ENCODE measurements around the gene GRPEL1. TPM values are rescaled to one million over a fixed set of nuclear protein-coding genes. Genes with fewer than 3 reads are reported as not detected.

Gene GRPEL1
- total and polyA plus RNA-seq, 2 of the 8 experiments (the other 6 are each of a cell fraction or from before 2014, with no cell fraction given), result 13.5 to 39.9 TPM

DNA sequence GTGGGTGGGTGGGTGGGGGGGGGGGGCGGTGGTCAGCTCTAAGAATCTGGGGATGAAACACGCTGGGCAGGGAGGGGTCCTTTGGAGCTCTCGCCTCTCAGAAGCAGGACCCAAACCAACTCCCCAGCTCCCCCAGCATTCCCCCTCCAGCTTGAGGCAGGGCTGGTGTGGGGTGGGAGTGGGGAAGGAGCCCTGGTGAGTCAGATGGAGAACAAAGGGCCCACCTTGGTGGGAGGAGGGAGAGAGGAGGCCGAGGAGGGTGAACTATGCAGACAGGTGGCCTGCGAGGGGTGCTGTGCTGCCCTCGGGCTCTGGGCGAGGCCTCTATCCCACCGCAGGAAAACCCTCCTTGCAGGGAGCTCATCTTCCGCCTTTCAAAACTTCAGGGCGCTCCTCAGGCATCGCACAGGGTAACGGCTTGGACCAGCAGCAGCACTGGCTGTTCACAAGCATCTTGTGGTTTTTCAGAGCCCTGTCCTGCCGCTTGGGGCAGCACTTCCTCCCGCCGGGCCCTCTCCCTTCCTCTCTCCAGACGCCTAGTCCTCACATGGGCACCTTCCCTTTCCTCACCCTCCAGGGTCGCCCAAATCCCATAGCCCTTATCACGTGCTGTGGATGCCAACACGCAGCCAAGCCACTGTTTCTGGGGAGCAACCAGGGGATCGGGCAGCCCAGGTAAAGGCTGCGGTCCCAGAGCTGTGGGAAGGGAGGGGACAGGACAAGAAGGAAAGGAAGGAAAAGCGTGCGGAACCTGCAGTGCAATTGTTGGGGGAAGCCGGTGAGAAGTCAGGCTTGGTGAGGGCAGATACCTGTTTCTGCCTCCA, 34.0 kb upstream of the GRPEL1 start (continued):
- TF ChIP-seq, protein P1, sequence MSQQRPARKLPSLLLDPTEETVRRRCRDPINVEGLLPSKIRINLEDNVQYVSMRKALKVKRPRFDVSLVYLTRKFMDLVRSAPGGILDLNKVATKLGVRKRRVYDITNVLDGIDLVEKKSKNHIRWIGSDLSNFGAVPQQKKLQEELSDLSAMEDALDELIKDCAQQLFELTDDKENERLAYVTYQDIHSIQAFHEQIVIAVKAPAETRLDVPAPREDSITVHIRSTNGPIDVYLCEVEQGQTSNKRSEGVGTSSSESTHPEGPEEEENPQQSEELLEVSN (IDR thresholded peaks at IDR 0.05), result no peak
- TF ChIP-seq POLR2A (IDR thresholded peaks at IDR 0.05; ENCODE audit: control extremely low read depth in 1 of 2, low read depth in 2 of 2, low read length in 2 of 2), result no peak
- no peak for TF ChIP-seq TCF12 (IDR thresholded peaks at IDR 0.05; ENCODE audit: low read depth, low read length)
- no peak for TF ChIP-seq NANOG (IDR thresholded peaks at IDR 0.05; ENCODE audit: insufficient read depth, low read depth, low read length, poor library complexity, severe bottlenecking)
- TF ChIP-seq CHD2 (IDR thresholded peaks at IDR 0.05; ENCODE audit: low read length), result no peak
- TF ChIP-seq SIX5 (IDR thresholded peaks at IDR 0.05; ENCODE audit: low read depth, low read length), result no peak
- TF ChIP-seq CREB1 (IDR thresholded peaks at IDR 0.05), result no peak
- no peak for TF ChIP-seq KDM4A (IDR thresholded peaks at IDR 0.05; ENCODE audit: low read depth, low read length, severe bottlenecking)
- no peak for TF ChIP-seq EZH2 (IDR thresholded peaks at IDR 0.05; ENCODE audit: low read depth, low read length, severe bottlenecking)
- no peak for TF ChIP-seq HDAC6 (IDR thresholded peaks at IDR 0.05; ENCODE audit: low read depth, low read length)
- no peak for TF ChIP-seq HDAC2 (IDR thresholded peaks at IDR 0.05; ENCODE audit: borderline replicate concordance in 1 of 2, low read depth in 2 of 2, low read length in 2 of 2)
- TF ChIP-seq, protein P2, sequence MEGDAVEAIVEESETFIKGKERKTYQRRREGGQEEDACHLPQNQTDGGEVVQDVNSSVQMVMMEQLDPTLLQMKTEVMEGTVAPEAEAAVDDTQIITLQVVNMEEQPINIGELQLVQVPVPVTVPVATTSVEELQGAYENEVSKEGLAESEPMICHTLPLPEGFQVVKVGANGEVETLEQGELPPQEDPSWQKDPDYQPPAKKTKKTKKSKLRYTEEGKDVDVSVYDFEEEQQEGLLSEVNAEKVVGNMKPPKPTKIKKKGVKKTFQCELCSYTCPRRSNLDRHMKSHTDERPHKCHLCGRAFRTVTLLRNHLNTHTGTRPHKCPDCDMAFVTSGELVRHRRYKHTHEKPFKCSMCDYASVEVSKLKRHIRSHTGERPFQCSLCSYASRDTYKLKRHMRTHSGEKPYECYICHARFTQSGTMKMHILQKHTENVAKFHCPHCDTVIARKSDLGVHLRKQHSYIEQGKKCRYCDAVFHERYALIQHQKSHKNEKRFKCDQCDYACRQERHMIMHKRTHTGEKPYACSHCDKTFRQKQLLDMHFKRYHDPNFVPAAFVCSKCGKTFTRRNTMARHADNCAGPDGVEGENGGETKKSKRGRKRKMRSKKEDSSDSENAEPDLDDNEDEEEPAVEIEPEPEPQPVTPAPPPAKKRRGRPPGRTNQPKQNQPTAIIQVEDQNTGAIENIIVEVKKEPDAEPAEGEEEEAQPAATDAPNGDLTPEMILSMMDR (IDR thresholded peaks at IDR 0.05; ENCODE audit: control extremely low read depth in 1 of 3, insufficient read depth in 1 of 3, low read depth in 1 of 3, low read length in 3 of 3), result peak in 2 of 3 experiments; percentile 57 to 85; a peak in 2 of 4 replicates
- TF ChIP-seq SIRT6 (IDR thresholded peaks at IDR 0.05; ENCODE audit: low read length), result no peak
- no peak for TF ChIP-seq SUZ12 (IDR thresholded peaks at IDR 0.05; ENCODE audit: low read length)
- no peak for TF ChIP-seq MAFK (IDR thresholded peaks at IDR 0.05; ENCODE audit: low read depth, low read length)
- TF ChIP-seq EP300 (IDR thresholded peaks at IDR 0.05; ENCODE audit: borderline replicate concordance in 1 of 2, low read depth in 2 of 2, low read length in 2 of 2), result no peak
- no peak for TF ChIP-seq CTBP2 (IDR thresholded peaks at IDR 0.05; ENCODE audit: borderline replicate concordance, insufficient read depth, insufficient read length, low read length)
- TF ChIP-seq RAD21 (IDR thresholded peaks at IDR 0.05 in 1 of 2, conservative IDR thresholded peaks at IDR 0.05 in 1 of 2; ENCODE audit: low read depth in 2 of 2, low read length in 2 of 2), result peak; percentile 44 to 52
